Neuronal stem cell (in vitro differentiated cells): ENCODE results near the gene AMIGO2.
"Not testable (repeated sequence)": the region's sequence is repeated elsewhere in the genome, so short reads cannot be mapped to it uniquely, and the experiment has no call there.

Experiments used
- DNase-seq: peaks from one replicate; pipeline ENCODE4 v3.0.0-alpha.2; 2013; ENCODE audit warnings: low spot score
- H2AFZ ChIP-seq: one replicate; pipeline ENCODE4 v1.6.1; 2013; ENCODE audit warnings: mild to moderate bottlenecking, low read length, inconsistent platforms
- H2AK5ac ChIP-seq: 2 replicates; pipeline ENCODE4 v1.6.1; 2013; ENCODE audit warnings: low read depth, mild to moderate bottlenecking, inconsistent platforms, low read length, moderate library complexity, mixed read lengths
- H2BK120ac ChIP-seq: 2 replicates; pipeline ENCODE4 v1.6.1; 2013; ENCODE audit warnings: low read depth, mild to moderate bottlenecking, inconsistent platforms, low read length, moderate library complexity, mixed read lengths
- H2BK12ac ChIP-seq: one replicate; pipeline ENCODE4 v1.6.1; 2013; ENCODE audit warnings: low read length, inconsistent platforms
- H2BK15ac ChIP-seq: 2 replicates; pipeline ENCODE4 v1.6.1; 2013; ENCODE audit warnings: mild to moderate bottlenecking, low read length, inconsistent platforms, mixed read lengths
- H2BK5ac ChIP-seq: one replicate; pipeline ENCODE4 v1.6.1; 2013; ENCODE audit warnings: inconsistent platforms, mild to moderate bottlenecking, low read length, moderate library complexity
- H3K14ac ChIP-seq: one replicate; pipeline ENCODE4 v1.6.1; 2013; ENCODE audit warnings: low read length, inconsistent platforms
- H3K18ac ChIP-seq: 2 replicates; pipeline ENCODE4 v1.6.1; 2013; ENCODE audit warnings: low read length, inconsistent platforms
- H3K23ac ChIP-seq: 2 replicates; pipeline ENCODE4 v1.6.1; 2013; ENCODE audit warnings: low read depth, mild to moderate bottlenecking, mixed read lengths, low read length, inconsistent platforms; ENCODE audit not compliant: poor library complexity
- H3K27ac ChIP-seq: replicated peaks from 3 replicates; pipeline ENCODE4 v1.5.1; 2013; ENCODE audit warnings: low read length, inconsistent platforms
- H3K27me3 ChIP-seq, 3 experiments: 2 replicates each; pipeline ENCODE4 v1.6.1; 2013; ENCODE audit warnings: low read length in 3 of 3, mild to moderate bottlenecking in 2 of 3, inconsistent platforms in 1 of 3, low read depth in 1 of 3, mixed read lengths in 1 of 3, moderate library complexity in 1 of 3; ENCODE audit not compliant: control insufficient read depth in 3 of 3, insufficient read depth in 3 of 3
- H3K36me3 ChIP-seq, 2 donors: replicated peaks in 1 of 2; 2 replicates each; pipeline ENCODE4 v1.6.1; 2013; ENCODE audit warnings: low read length in 2 of 2; ENCODE audit not compliant: control insufficient read depth in 2 of 2, insufficient read depth in 2 of 2
- H3K4ac ChIP-seq: 2 replicates; pipeline ENCODE4 v1.6.1; 2013; ENCODE audit warnings: inconsistent platforms, mild to moderate bottlenecking, low read length, moderate library complexity
- H3K4me1 ChIP-seq, 2 donors: 1 replicate in 1 of 2; 2 replicates in 1 of 2; pipeline ENCODE4 v1.6.1; 2013; ENCODE audit warnings: low read length in 2 of 2, low read depth in 1 of 2; ENCODE audit not compliant: control insufficient read depth in 2 of 2, insufficient read depth in 1 of 2
- H3K4me2 ChIP-seq: one replicate; pipeline ENCODE4 v1.6.1; 2013; ENCODE audit warnings: mild to moderate bottlenecking, low read length, inconsistent platforms; ENCODE audit not compliant: insufficient read depth, poor library complexity, severe bottlenecking
- H3K4me3 ChIP-seq, 2 donors: 2 replicates each; pipeline ENCODE4 v1.5.1; 2013; ENCODE audit warnings: low read length in 2 of 2, mild to moderate bottlenecking in 2 of 2, inconsistent platforms in 1 of 2, moderate library complexity in 1 of 2
- H3K79me1 ChIP-seq: one replicate; pipeline ENCODE4 v1.6.1; 2013; ENCODE audit warnings: low read depth, mild to moderate bottlenecking, inconsistent platforms, low read length, moderate library complexity
- H3K9ac ChIP-seq: one replicate; pipeline ENCODE4 v1.6.1; 2013; ENCODE audit warnings: mild to moderate bottlenecking, low read depth, low read length, inconsistent platforms; ENCODE audit not compliant: poor library complexity
- H3K9me3 ChIP-seq, 2 donors: replicated peaks in 1 of 2; 2 replicates each; pipeline versions ENCODE3 to v1.6.1; 2013; ENCODE audit warnings: low read length in 2 of 2, mild to moderate bottlenecking in 2 of 2, inconsistent platforms in 1 of 2, low read depth in 1 of 2, mixed read lengths in 1 of 2, moderate library complexity in 1 of 2; ENCODE audit not compliant: control insufficient read depth in 2 of 2, insufficient read depth in 1 of 2
- H4K8ac ChIP-seq: one replicate; pipeline ENCODE4 v1.6.1; 2013; ENCODE audit warnings: low read depth, mild to moderate bottlenecking, inconsistent platforms, low read length, moderate library complexity
- H4K91ac ChIP-seq: one replicate; pipeline ENCODE4 v1.6.1; 2013; ENCODE audit warnings: low read length, low read depth, mild to moderate bottlenecking, inconsistent platforms; ENCODE audit not compliant: poor library complexity
- WGBS, 2 donors: extraction: QIAGEN DNeasy Blood & Tissue Kit; methylation state at CpG; one replicate each; pipeline ENCODE4 v1.1.7; 2013; ENCODE audit warnings: missing lambda C conversion rate in 2 of 2, mixed read lengths in 1 of 2; ENCODE audit not compliant: insufficient read length in 2 of 2, insufficient replicate concordance in 1 of 2; ENCODE audit errors: extremely low coverage in 2 of 2; 5-methylcytosine and 5-hydroxymethylcytosine counted together

Gene AMIGO2

DNA sequence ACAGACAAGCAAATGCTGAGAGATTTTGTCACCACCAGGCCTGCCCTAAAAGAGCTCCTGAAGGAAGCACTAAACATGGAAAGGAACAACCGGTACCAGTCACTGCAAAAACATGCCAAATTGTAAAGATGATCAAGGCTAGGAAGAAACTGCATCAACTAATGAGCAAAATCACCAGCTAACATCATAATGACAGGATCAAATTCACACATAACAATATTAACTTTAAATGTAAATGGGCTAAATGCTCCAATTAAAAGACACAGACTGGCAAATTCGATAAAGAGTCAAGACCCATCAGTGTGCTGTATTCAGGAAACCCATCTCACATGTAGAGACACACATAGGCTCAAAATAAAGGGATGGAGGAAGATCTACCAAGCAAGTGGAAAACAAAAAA is 21.1 kb downstream of the AMIGO2 start:
- H4K8ac ChIP-seq, H3K23ac ChIP-seq, H2BK12ac ChIP-seq, H3K9me3 ChIP-seq, H3K4me1 ChIP-seq, H2AK5ac ChIP-seq, H3K14ac ChIP-seq, H3K27ac ChIP-seq, H3K79me1 ChIP-seq, DNase-seq, H3K18ac ChIP-seq, H3K4me3 ChIP-seq, H2BK5ac ChIP-seq, H2AFZ ChIP-seq, H3K4me2 ChIP-seq, H3K4ac ChIP-seq, H3K36me3 ChIP-seq, H3K9ac ChIP-seq, H3K27me3 ChIP-seq, H2BK15ac ChIP-seq, H4K91ac ChIP-seq, H2BK120ac ChIP-seq: not testable (repeated sequence)
- no CpG with 5 or more reads among the region's 2 CpGs for WGBS, 2 donors

DNA sequence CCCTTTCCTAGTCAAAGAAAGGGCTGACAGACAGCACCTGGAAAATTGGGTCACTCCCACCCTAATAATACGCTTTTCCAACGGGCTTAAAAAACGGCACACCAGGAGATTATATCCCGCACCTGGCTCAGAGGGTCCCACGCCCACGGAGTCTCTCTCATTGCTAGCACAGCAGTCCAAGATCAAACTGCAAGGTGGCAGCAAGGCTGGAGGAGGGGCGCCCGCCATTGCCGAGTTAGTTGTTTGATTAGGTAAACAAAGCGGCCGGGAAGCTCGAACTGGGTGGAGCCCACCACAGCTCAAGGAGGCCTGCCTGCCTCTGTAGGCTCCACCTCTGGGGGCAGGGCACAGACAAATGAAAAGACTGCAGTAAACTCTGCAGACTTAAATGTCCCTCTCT is 22.8 kb downstream of the AMIGO2 start:
- not testable (repeated sequence) for H3K27me3 ChIP-seq, DNase-seq, H2BK12ac ChIP-seq, H3K27ac ChIP-seq, H4K91ac ChIP-seq, H3K14ac ChIP-seq, H3K79me1 ChIP-seq, H3K36me3 ChIP-seq, H3K4me1 ChIP-seq, H3K4me2 ChIP-seq, H2BK5ac ChIP-seq, H4K8ac ChIP-seq, H3K4ac ChIP-seq, H2AK5ac ChIP-seq, H2BK15ac ChIP-seq, H2BK120ac ChIP-seq, H3K9ac ChIP-seq, H2AFZ ChIP-seq, H3K18ac ChIP-seq, H3K4me3 ChIP-seq, H3K9me3 ChIP-seq, H3K23ac ChIP-seq
- WGBS, 2 donors, result no CpG with 5 or more reads among the region's 12 CpGs

DNA sequence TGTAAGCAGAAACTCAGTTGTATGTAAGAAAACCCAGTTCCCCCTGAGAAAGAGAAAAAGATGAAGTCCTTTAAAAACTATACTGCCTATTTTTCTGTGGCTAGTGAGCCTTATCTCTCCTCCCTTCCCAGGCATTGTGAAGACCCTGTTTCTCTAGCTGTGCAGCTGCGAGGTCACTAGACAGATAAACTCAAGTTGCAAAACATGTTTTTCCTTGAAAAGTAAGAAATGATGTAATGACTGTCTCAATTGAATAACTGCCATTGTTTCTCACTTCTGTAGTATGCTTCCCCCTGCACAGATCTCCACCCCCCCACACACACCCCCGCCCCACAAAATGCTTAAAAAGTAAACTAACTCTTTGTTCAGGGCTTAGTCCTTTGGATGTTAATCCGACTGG is 23.9 kb downstream of the AMIGO2 start:
- H3K27ac ChIP-seq, DNase-seq: not testable (repeated sequence)
- WGBS, 2 donors, result no CpG with 5 or more reads among the region's 3 CpGs

DNA sequence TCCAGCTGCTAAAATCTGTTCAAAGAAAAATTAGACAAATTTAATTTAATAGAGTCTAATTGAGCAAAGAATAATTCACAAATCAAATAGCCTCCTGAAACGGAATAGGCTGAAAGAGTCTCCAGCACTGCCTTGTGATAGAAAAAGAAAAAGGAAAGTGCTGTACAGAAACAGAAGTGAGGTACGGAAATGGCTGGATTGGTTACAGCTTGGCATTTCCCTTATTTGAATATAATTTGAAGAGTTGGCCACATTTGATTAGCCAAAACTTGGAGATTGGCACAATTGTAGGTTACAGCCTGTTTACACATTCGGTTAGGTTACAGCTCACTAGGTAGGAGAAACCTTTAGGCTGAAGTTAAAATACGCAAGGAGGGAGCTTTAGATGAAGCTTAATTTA is 25.1 kb downstream of the AMIGO2 start:
- H3K4me2 ChIP-seq, result no peak overlapping the region
- H3K9ac ChIP-seq, result no peak overlapping the region
- no peak overlapping the region for H2AFZ ChIP-seq
- H3K4me3 ChIP-seq, result no peak overlapping the region
- no peak overlapping the region for H3K14ac ChIP-seq
- H2BK15ac ChIP-seq, result no peak overlapping the region
- no peak overlapping the region for H3K4ac ChIP-seq
- H3K23ac ChIP-seq, result no peak overlapping the region
- no peak overlapping the region for H4K8ac ChIP-seq
- H3K36me3 ChIP-seq, result no peaks in the 10 kb centered on the region
- no peak overlapping the region for H2BK5ac ChIP-seq
- no peak overlapping the region for H2BK12ac ChIP-seq
- H3K18ac ChIP-seq, result no peak overlapping the region
- no peak overlapping the region for H2AK5ac ChIP-seq
- H3K4me1 ChIP-seq, result no peaks in the 10 kb centered on the region
- H4K91ac ChIP-seq, result no peak overlapping the region
- no peak overlapping the region for H3K27ac ChIP-seq
- DNase-seq, result no peak
- H3K79me1 ChIP-seq, result no peaks in the 10 kb centered on the region
- no peaks in the 10 kb centered on the region for H3K27me3 ChIP-seq
- H3K9me3 ChIP-seq, result no peaks in the 10 kb centered on the region
- H2BK120ac ChIP-seq, result no peak overlapping the region
- WGBS, 2 donors, result no CpG with 5 or more reads among the region's 4 CpGs

More for the DNA sequence above, 23.9 kb downstream of the AMIGO2 start:
- H2AFZ ChIP-seq, H3K9me3 ChIP-seq, H3K9ac ChIP-seq, H3K4me1 ChIP-seq, H3K23ac ChIP-seq, H2BK15ac ChIP-seq, H3K79me1 ChIP-seq, H4K91ac ChIP-seq, H3K18ac ChIP-seq, H3K14ac ChIP-seq, H3K4me2 ChIP-seq, H2AK5ac ChIP-seq, H3K4me3 ChIP-seq, H4K8ac ChIP-seq, H3K4ac ChIP-seq, H2BK120ac ChIP-seq, H2BK12ac ChIP-seq, H3K36me3 ChIP-seq, H3K27me3 ChIP-seq, H2BK5ac ChIP-seq: not testable (repeated sequence)
